Measurements from ENCODE around the gene RHOG.
"Not testable (repeated sequence)": the region's sequence is repeated elsewhere in the genome, so short reads cannot be mapped to it uniquely, and the experiment has no call there.

Gene RHOG

GRCh38 chr11:3799143-3799542 is 41.6 kb downstream of the RHOG start:
- peaks cover 0 to 5% of the 10 kb centered on the region in 2 donors for H3K36me3 ChIP-seq (ENCODE audit: control insufficient read depth in 2 of 2, insufficient read depth in 2 of 2, low read length in 2 of 2)
- H3K9ac ChIP-seq (ENCODE audit: low read depth in 1 of 2, low read length in 2 of 2) = no peak overlapping the region
- H3K4me1 ChIP-seq (ENCODE audit: control insufficient read depth in 2 of 2, insufficient read depth in 2 of 2, low read length in 2 of 2) = peaks cover 11% of the 10 kb centered on the region in 2 donors
- no peaks in the 10 kb centered on the region for H3K9me3 ChIP-seq (ENCODE audit: control insufficient read depth in 2 of 2, low read length in 2 of 2)
- no peak overlapping the region for H3K4me3 ChIP-seq (ENCODE audit: low read length in 2 of 2)
- no peak overlapping the region for H3K27ac ChIP-seq (ENCODE audit: low read depth in 2 of 2, low read length in 2 of 2)
- H3K27me3 ChIP-seq (ENCODE audit: control insufficient read depth in 2 of 2, insufficient read depth in 2 of 2, low read length in 2 of 2) = no peaks in the 10 kb centered on the region

GRCh38 chr11:3797329-3798090 is 43.2 kb downstream of the RHOG start, which contains the start of gene NUP98:
TSS of gene NUP98 (minus strand) at chr11:3797554. CDS start at chr11:3782117, 15,437 bp downstream.
- Histone ChIP-seq H3K4me1 (ENCODE audit: control insufficient read depth in 2 of 2, insufficient read depth in 2 of 2, low read length in 2 of 2) (peaks cover 11% of the 10 kb centered on the region in 2 donors), H3K9me3 (ENCODE audit: control insufficient read depth in 2 of 2, low read length in 2 of 2) (no peaks in the 10 kb centered on the region), H3K4me3 (ENCODE audit: low read length in 2 of 2) (peak within 1 kb of the TSS; percentile 90 to 95), H3K27ac (ENCODE audit: low read depth in 2 of 2, low read length in 2 of 2) (peak within 1 kb of the TSS; percentile 94), H3K36me3 (ENCODE audit: control insufficient read depth in 2 of 2, insufficient read depth in 2 of 2, low read length in 2 of 2) (peaks cover 0 to 11% of the 10 kb centered on the region in 2 donors), H3K9ac (ENCODE audit: low read depth in 1 of 2, low read length in 2 of 2) (peak within 1 kb of the TSS; percentile 97 to 98), H3K27me3 (ENCODE audit: control insufficient read depth in 2 of 2, insufficient read depth in 2 of 2, low read length in 2 of 2) (no peaks in the 10 kb centered on the region)

GRCh38 chr11:3796801-3797328 is 43.9 kb downstream of the RHOG start:
- Histone ChIP-seq H3K27ac (ENCODE audit: low read depth in 2 of 2, low read length in 2 of 2) (peak overlapping the region; percentile 94), H3K9ac (ENCODE audit: low read depth in 1 of 2, low read length in 2 of 2) (peak overlapping the region; percentile 97 to 98), H3K27me3 (ENCODE audit: control insufficient read depth in 2 of 2, insufficient read depth in 2 of 2, low read length in 2 of 2) (no peaks in the 10 kb centered on the region), H3K4me1 (ENCODE audit: control insufficient read depth in 2 of 2, insufficient read depth in 2 of 2, low read length in 2 of 2) (peaks cover 11% of the 10 kb centered on the region in 2 donors), H3K4me3 (ENCODE audit: low read length in 2 of 2) (peak overlapping the region; percentile 90 to 95), H3K9me3 (ENCODE audit: control insufficient read depth in 2 of 2, low read length in 2 of 2) (no peaks in the 10 kb centered on the region), H3K36me3 (ENCODE audit: control insufficient read depth in 2 of 2, insufficient read depth in 2 of 2, low read length in 2 of 2) (peaks cover 0 to 11% of the 10 kb centered on the region in 2 donors)

- H3K27me3 ChIP-seq (ENCODE audit: control insufficient read depth in 2 of 2, insufficient read depth in 2 of 2, low read length in 2 of 2) = no peaks in the 10 kb centered on the region
- H3K27ac ChIP-seq (ENCODE audit: low read depth in 2 of 2, low read length in 2 of 2) = no peak overlapping the region
- H3K9me3 ChIP-seq (ENCODE audit: control insufficient read depth in 2 of 2, low read length in 2 of 2) = no peaks in the 10 kb centered on the region
- H3K4me3 ChIP-seq (ENCODE audit: low read length in 2 of 2) = peak overlapping the region; percentile 90 to 95
- H3K9ac ChIP-seq (ENCODE audit: low read depth in 1 of 2, low read length in 2 of 2) = peak overlapping the region; percentile 97 to 98
- H3K36me3 ChIP-seq (ENCODE audit: control insufficient read depth in 2 of 2, insufficient read depth in 2 of 2, low read length in 2 of 2) = peaks cover 0 to 11% of the 10 kb centered on the region in 2 donors
- peaks cover 11% of the 10 kb centered on the region in 2 donors for H3K4me1 ChIP-seq (ENCODE audit: control insufficient read depth in 2 of 2, insufficient read depth in 2 of 2, low read length in 2 of 2)
Measured at GRCh38 chr11:3796346-3796745, 44.4 kb downstream of the RHOG start.

GRCh38 chr11:3796002-3796311 is 44.8 kb downstream of the RHOG start:
- Histone ChIP-seq H3K4me1 (ENCODE audit: control insufficient read depth in 2 of 2, insufficient read depth in 2 of 2, low read length in 2 of 2) (peaks cover 11% of the 10 kb centered on the region in 2 donors), H3K9me3 (ENCODE audit: control insufficient read depth in 2 of 2, low read length in 2 of 2) (no peaks in the 10 kb centered on the region), H3K9ac (ENCODE audit: low read depth in 1 of 2, low read length in 2 of 2) (peak overlapping the region; percentile 29 to 97), H3K36me3 (ENCODE audit: control insufficient read depth in 2 of 2, insufficient read depth in 2 of 2, low read length in 2 of 2) (peaks cover 0 to 11% of the 10 kb centered on the region in 2 donors), H3K27ac (ENCODE audit: low read depth in 2 of 2, low read length in 2 of 2) (no peak overlapping the region), H3K27me3 (ENCODE audit: control insufficient read depth in 2 of 2, insufficient read depth in 2 of 2, low read length in 2 of 2) (no peaks in the 10 kb centered on the region), H3K4me3 (ENCODE audit: low read length in 2 of 2) (peak overlapping the region; percentile 90 to 95)

- H3K27me3 ChIP-seq (ENCODE audit: control insufficient read depth in 2 of 2, insufficient read depth in 2 of 2, low read length in 2 of 2) = no peaks in the 10 kb centered on the region
Measured at GRCh38 chr11:3795131-3796001, 45.4 kb downstream of the RHOG start.

GRCh38 chr11:3794387-3794786 is 46.4 kb downstream of the RHOG start:
- H3K27me3 ChIP-seq (ENCODE audit: control insufficient read depth in 2 of 2, insufficient read depth in 2 of 2, low read length in 2 of 2); H3K9ac ChIP-seq (ENCODE audit: low read depth in 1 of 2, low read length in 2 of 2); H3K27ac ChIP-seq (ENCODE audit: low read depth in 2 of 2, low read length in 2 of 2); H3K9me3 ChIP-seq (ENCODE audit: control insufficient read depth in 2 of 2, low read length in 2 of 2); H3K4me3 ChIP-seq (ENCODE audit: low read length in 2 of 2): not testable (repeated sequence)
- peaks cover 0 to 11% of the 10 kb centered on the region in 2 donors for H3K36me3 ChIP-seq (ENCODE audit: control insufficient read depth in 2 of 2, insufficient read depth in 2 of 2, low read length in 2 of 2)
- peaks cover 11% of the 10 kb centered on the region in 2 donors for H3K4me1 ChIP-seq (ENCODE audit: control insufficient read depth in 2 of 2, insufficient read depth in 2 of 2, low read length in 2 of 2)

More at GRCh38 chr11:3795131-3796001, 45.4 kb downstream of the RHOG start:
- Histone ChIP-seq H3K4me1 (ENCODE audit: control insufficient read depth in 2 of 2, insufficient read depth in 2 of 2, low read length in 2 of 2) (peaks cover 11% of the 10 kb centered on the region in 2 donors), H3K27ac (ENCODE audit: low read depth in 2 of 2, low read length in 2 of 2) (no peak overlapping the region), H3K4me3 (ENCODE audit: low read length in 2 of 2) (peak overlapping the region; percentile 90 to 95), H3K36me3 (ENCODE audit: control insufficient read depth in 2 of 2, insufficient read depth in 2 of 2, low read length in 2 of 2) (peaks cover 0 to 11% of the 10 kb centered on the region in 2 donors), H3K9ac (ENCODE audit: low read depth in 1 of 2, low read length in 2 of 2) (peak overlapping the region in 1 of 2 donors; percentile 97), H3K9me3 (ENCODE audit: control insufficient read depth in 2 of 2, low read length in 2 of 2) (no peaks in the 10 kb centered on the region)

- Histone ChIP-seq H3K27me3 (ENCODE audit: control insufficient read depth in 2 of 2, insufficient read depth in 2 of 2, low read length in 2 of 2) (no peaks in the 10 kb centered on the region), H3K4me1 (ENCODE audit: control insufficient read depth in 2 of 2, insufficient read depth in 2 of 2, low read length in 2 of 2) (no peaks in the 10 kb centered on the region), H3K36me3 (ENCODE audit: control insufficient read depth in 2 of 2, insufficient read depth in 2 of 2, low read length in 2 of 2) (no peaks in the 10 kb centered on the region), H3K4me3 (ENCODE audit: low read length in 2 of 2) (no peak overlapping the region), H3K9ac (ENCODE audit: low read depth in 1 of 2, low read length in 2 of 2) (no peak overlapping the region), H3K27ac (ENCODE audit: low read depth in 2 of 2, low read length in 2 of 2) (no peak overlapping the region), H3K9me3 (ENCODE audit: control insufficient read depth in 2 of 2, low read length in 2 of 2) (no peaks in the 10 kb centered on the region)
Measured at GRCh38 chr11:3786781-3787428, 53.9 kb downstream of the RHOG start.

- H3K27me3 ChIP-seq (ENCODE audit: control insufficient read depth in 2 of 2, insufficient read depth in 2 of 2, low read length in 2 of 2) = no peaks in the 10 kb centered on the region
- H3K9ac ChIP-seq (ENCODE audit: low read depth in 1 of 2, low read length in 2 of 2) = no peak overlapping the region
- no peak overlapping the region for H3K4me3 ChIP-seq (ENCODE audit: low read length in 2 of 2)
- H3K36me3 ChIP-seq (ENCODE audit: control insufficient read depth in 2 of 2, insufficient read depth in 2 of 2, low read length in 2 of 2) = peaks cover 5 to 7% of the 10 kb centered on the region in 2 donors
- H3K27ac ChIP-seq (ENCODE audit: low read depth in 2 of 2, low read length in 2 of 2) = no peak overlapping the region
- no peaks in the 10 kb centered on the region for H3K4me1 ChIP-seq (ENCODE audit: control insufficient read depth in 2 of 2, insufficient read depth in 2 of 2, low read length in 2 of 2)
- no peaks in the 10 kb centered on the region for H3K9me3 ChIP-seq (ENCODE audit: control insufficient read depth in 2 of 2, low read length in 2 of 2)
Measured at GRCh38 chr11:3783611-3784010, 57.1 kb downstream of the RHOG start.

Measured in mucosa of rectum (tissue), 2 donors.